ENCODE results near the gene TTC34.

DNA sequence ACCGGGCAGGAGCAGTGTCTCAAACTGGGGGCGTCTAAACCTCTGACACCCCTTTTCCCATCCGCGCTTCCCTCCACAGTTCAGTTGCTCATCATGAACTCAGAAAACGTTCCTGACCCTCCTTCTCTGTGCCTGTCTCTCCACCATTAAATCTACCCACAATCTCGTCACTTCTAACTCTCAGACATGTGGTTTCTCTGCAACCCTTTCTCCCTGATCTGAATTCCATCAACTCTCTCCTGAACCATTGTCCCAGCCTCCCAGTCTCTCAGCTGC, 3.8 kb downstream of the TTC34 start:
- TF ChIP-seq POLR2A (IDR thresholded peaks at IDR 0.05; ENCODE audit: low read depth, low read length): no peak
- no peak for TF ChIP-seq POLR2AphosphoS5 (IDR thresholded peaks at IDR 0.05; ENCODE audit: low read depth, low read length)

All from GM12892 (cell line).